SK-N-SH (cell line): ENCODE data around the gene BLOC1S6. TPM values are rescaled to one million over a fixed set of nuclear protein-coding genes. Genes with fewer than 3 reads are reported as not detected.

Experiments
- CHD2 ChIP-seq: fragments of 150-350 bp; IDR thresholded peaks from 2 replicates; pipeline ENCODE4 v1.6.1; 2018; ENCODE audit warnings: low read length; ENCODE audit not compliant: partially characterized antibody
- ELF1 ChIP-seq: IDR thresholded peaks from 2 replicates; pipeline ENCODE4 v1.4.0; 2012
- EZH2phosphoT487 ChIP-seq: fragments of 200-600 bp; sonication (generic); IDR thresholded peaks from 2 replicates; pipeline ENCODE4 v1.6.1; 2017; ENCODE audit warnings: low read depth, mixed run types, mild to moderate bottlenecking, antibody characterized with exemption, moderate library complexity, borderline replicate concordance
- JUND ChIP-seq: IDR thresholded peaks from 2 replicates; pipeline ENCODE4 v1.4.0; 2012
- NRF1 ChIP-seq: IDR thresholded peaks from 2 replicates; pipeline ENCODE4 v1.6.1; 2012; ENCODE audit warnings: low read depth, mild to moderate bottlenecking, low read length
- RFX5 ChIP-seq: IDR thresholded peaks from 2 replicates; pipeline ENCODE4 v1.6.1; 2012; ENCODE audit warnings: mild to moderate bottlenecking, improper control_type of control experiment, low read length
- SIN3A ChIP-seq: IDR thresholded peaks from 2 replicates; pipeline ENCODE4 v1.6.1; 2012; ENCODE audit warnings: low read depth, mild to moderate bottlenecking, low read length, moderate library complexity, borderline replicate concordance
- TCF12 ChIP-seq: IDR thresholded peaks from 2 replicates; pipeline ENCODE4 v1.4.0; 2012
- polyA plus RNA-seq, 3 experiments: library from polyadenylated mRNA; depleted of rRNA; stranded (reverse); fragments of >200 nt; gene quantifications; 2 replicates each; pipeline ENCODE4 v1.2.3, GENCODE V29; 2012
- TF ChIP-seq, protein P1 (sequence below): fragments of 150-350 bp; IDR thresholded peaks from 2 replicates; pipeline ENCODE4 v1.6.1; 2017; ENCODE audit warnings: antibody characterized with exemption, low read length, low read depth, borderline replicate concordance
- TF ChIP-seq, protein P2 (sequence below): IDR thresholded peaks from 2 replicates; pipeline ENCODE4 v1.6.1; 2012; ENCODE audit warnings: mild to moderate bottlenecking, low read depth, low read length, moderate library complexity
- TF ChIP-seq, protein P3 (sequence below): fragments of 200-600 bp; sonication (generic); IDR thresholded peaks from 2 replicates; pipeline ENCODE4 v1.6.1; 2017; ENCODE audit warnings: antibody characterized with exemption, mild to moderate bottlenecking, moderate library complexity
- TF ChIP-seq, protein P4 (sequence below): IDR thresholded peaks from 2 replicates; pipeline ENCODE4 v1.4.0; 2012; ENCODE audit warnings: low read depth, borderline replicate concordance

Gene BLOC1S6
- polyA plus RNA-seq, 1 of the 3 experiments (the other 2 are of a cell fraction), result 11.3 TPM

DNA sequence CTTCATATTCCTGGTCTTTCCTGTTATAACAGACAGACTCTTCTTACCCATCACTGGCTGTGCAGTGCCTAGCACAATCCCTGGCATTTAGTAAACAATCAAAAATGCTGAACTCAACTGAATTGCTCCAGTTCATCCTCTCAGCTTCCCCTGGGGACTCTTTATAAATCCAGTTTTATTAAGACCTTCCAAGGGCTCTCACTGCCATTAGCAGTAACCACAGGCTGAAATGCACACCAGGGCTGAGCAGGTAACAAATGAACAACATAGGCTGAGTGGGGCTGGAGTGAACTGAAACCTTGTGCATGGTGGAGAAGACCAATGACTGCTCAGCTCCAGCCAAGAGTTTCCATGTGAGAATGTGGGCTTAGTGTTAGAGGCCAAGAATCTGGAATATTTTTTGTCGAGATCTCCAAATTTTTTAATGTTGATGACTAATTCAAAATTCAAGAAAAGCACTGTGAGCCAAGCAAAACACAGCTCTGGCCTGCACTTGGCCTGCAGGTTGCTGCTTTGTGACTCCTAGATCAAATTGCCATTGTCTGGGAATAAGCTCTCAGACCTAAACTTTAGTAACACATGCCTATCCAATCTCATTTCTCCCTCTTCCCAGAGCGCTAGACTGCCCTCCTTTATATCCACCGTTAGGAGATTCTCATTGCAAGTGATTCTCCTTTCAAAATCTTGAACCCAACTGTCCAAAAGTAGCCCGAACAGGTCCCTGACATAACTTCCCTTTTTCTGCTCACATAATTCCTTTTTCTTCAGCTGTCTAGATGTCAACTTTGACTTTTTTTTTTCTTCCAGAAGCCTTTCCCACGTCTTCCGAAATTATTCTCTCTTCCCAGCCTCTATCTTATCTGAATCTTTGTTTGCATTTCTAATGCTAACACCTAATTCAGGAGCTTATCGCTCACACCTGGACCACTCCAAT lies 55.1 kb downstream of the BLOC1S6 start (continued):
- TF ChIP-seq JUND (peak; percentile 43; the same call in 1 of the 2 replicates), SIN3A (no peak), RFX5 (no peak), CHD2 (no peak), NRF1 (no peak), ELF1 (no peak), EZH2phosphoT487 (no peak), TCF12 (peak; percentile 63)
- TF ChIP-seq, protein P1, sequence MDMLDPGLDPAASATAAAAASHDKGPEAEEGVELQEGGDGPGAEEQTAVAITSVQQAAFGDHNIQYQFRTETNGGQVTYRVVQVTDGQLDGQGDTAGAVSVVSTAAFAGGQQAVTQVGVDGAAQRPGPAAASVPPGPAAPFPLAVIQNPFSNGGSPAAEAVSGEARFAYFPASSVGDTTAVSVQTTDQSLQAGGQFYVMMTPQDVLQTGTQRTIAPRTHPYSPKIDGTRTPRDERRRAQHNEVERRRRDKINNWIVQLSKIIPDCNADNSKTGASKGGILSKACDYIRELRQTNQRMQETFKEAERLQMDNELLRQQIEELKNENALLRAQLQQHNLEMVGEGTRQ, result no peak
- TF ChIP-seq, protein P2, sequence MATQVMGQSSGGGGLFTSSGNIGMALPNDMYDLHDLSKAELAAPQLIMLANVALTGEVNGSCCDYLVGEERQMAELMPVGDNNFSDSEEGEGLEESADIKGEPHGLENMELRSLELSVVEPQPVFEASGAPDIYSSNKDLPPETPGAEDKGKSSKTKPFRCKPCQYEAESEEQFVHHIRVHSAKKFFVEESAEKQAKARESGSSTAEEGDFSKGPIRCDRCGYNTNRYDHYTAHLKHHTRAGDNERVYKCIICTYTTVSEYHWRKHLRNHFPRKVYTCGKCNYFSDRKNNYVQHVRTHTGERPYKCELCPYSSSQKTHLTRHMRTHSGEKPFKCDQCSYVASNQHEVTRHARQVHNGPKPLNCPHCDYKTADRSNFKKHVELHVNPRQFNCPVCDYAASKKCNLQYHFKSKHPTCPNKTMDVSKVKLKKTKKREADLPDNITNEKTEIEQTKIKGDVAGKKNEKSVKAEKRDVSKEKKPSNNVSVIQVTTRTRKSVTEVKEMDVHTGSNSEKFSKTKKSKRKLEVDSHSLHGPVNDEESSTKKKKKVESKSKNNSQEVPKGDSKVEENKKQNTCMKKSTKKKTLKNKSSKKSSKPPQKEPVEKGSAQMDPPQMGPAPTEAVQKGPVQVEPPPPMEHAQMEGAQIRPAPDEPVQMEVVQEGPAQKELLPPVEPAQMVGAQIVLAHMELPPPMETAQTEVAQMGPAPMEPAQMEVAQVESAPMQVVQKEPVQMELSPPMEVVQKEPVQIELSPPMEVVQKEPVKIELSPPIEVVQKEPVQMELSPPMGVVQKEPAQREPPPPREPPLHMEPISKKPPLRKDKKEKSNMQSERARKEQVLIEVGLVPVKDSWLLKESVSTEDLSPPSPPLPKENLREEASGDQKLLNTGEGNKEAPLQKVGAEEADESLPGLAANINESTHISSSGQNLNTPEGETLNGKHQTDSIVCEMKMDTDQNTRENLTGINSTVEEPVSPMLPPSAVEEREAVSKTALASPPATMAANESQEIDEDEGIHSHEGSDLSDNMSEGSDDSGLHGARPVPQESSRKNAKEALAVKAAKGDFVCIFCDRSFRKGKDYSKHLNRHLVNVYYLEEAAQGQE, result no peak
- TF ChIP-seq, protein P3, sequence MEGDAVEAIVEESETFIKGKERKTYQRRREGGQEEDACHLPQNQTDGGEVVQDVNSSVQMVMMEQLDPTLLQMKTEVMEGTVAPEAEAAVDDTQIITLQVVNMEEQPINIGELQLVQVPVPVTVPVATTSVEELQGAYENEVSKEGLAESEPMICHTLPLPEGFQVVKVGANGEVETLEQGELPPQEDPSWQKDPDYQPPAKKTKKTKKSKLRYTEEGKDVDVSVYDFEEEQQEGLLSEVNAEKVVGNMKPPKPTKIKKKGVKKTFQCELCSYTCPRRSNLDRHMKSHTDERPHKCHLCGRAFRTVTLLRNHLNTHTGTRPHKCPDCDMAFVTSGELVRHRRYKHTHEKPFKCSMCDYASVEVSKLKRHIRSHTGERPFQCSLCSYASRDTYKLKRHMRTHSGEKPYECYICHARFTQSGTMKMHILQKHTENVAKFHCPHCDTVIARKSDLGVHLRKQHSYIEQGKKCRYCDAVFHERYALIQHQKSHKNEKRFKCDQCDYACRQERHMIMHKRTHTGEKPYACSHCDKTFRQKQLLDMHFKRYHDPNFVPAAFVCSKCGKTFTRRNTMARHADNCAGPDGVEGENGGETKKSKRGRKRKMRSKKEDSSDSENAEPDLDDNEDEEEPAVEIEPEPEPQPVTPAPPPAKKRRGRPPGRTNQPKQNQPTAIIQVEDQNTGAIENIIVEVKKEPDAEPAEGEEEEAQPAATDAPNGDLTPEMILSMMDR, result no peak
- TF ChIP-seq, protein P4, sequence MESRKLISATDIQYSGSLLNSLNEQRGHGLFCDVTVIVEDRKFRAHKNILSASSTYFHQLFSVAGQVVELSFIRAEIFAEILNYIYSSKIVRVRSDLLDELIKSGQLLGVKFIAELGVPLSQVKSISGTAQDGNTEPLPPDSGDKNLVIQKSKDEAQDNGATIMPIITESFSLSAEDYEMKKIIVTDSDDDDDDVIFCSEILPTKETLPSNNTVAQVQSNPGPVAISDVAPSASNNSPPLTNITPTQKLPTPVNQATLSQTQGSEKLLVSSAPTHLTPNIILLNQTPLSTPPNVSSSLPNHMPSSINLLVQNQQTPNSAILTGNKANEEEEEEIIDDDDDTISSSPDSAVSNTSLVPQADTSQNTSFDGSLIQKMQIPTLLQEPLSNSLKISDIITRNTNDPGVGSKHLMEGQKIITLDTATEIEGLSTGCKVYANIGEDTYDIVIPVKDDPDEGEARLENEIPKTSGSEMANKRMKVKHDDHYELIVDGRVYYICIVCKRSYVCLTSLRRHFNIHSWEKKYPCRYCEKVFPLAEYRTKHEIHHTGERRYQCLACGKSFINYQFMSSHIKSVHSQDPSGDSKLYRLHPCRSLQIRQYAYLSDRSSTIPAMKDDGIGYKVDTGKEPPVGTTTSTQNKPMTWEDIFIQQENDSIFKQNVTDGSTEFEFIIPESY, result no peak
